Measurements from ENCODE around the gene UNC13C.

Gene UNC13C

GRCh38 chr15:54026891-54027290 lies 48.6 kb downstream of the UNC13C start:
- no peak for DNase-seq

- DNase-seq = no peak
Measured at GRCh38 chr15:54029081-54029480, 50.8 kb downstream of the UNC13C start.

- no peak for DNase-seq
Measured at GRCh38 chr15:54032066-54032465, 53.8 kb downstream of the UNC13C start.

- no peak for DNase-seq
Measured at GRCh38 chr15:54033356-54033860, 55.2 kb downstream of the UNC13C start.

GRCh38 chr15:54033869-54034458 lies 55.7 kb downstream of the UNC13C start:
- no peak for DNase-seq

- no peak for DNase-seq
Measured at GRCh38 chr15:54035616-54036015, 57.4 kb downstream of the UNC13C start.

- DNase-seq = no peak
Measured at GRCh38 chr15:54045397-54045796, 67.2 kb downstream of the UNC13C start.

GRCh38 chr15:54046093-54046492 lies 67.9 kb downstream of the UNC13C start:
- DNase-seq = no peak

GRCh38 chr15:54064365-54064764 lies 86.1 kb downstream of the UNC13C start:
- DNase-seq = no peak

- no peak for DNase-seq
Measured at GRCh38 chr15:54066403-54066802, 88.2 kb downstream of the UNC13C start.

- DNase-seq = no peak
Measured at GRCh38 chr15:54082836-54083492, 104.7 kb downstream of the UNC13C start.

GRCh38 chr15:54083501-54083900 lies 105.3 kb downstream of the UNC13C start:
- no peak for DNase-seq

- DNase-seq = no peak
Measured at GRCh38 chr15:54083991-54084390, 105.8 kb downstream of the UNC13C start.

- no peak for DNase-seq
Measured at GRCh38 chr15:54088837-54089236, 110.6 kb downstream of the UNC13C start.

- no peak for DNase-seq
Measured at GRCh38 chr15:54089776-54090175, 111.5 kb downstream of the UNC13C start.

GRCh38 chr15:54091651-54092050 lies 113.4 kb downstream of the UNC13C start:
- no peak for DNase-seq

GRCh38 chr15:54094661-54095060 lies 116.4 kb downstream of the UNC13C start:
- no peak for DNase-seq

- DNase-seq = no peak
Measured at GRCh38 chr15:54097019-54097418, 118.8 kb downstream of the UNC13C start.

GRCh38 chr15:54099010-54099409 lies 120.8 kb downstream of the UNC13C start:
- DNase-seq = no peak

- DNase-seq = no peak
Measured at GRCh38 chr15:54101664-54102270, 123.5 kb downstream of the UNC13C start.

GRCh38 chr15:54102704-54103103 lies 124.5 kb downstream of the UNC13C start:
- no peak for DNase-seq

- DNase-seq = no peak
Measured at GRCh38 chr15:54109014-54109413, 130.8 kb downstream of the UNC13C start.

- DNase-seq = no peak
Measured at GRCh38 chr15:54119051-54119450, 140.8 kb downstream of the UNC13C start.

GRCh38 chr15:54120949-54121463 lies 142.8 kb downstream of the UNC13C start:
- DNase-seq = no peak

Measured in activated CD4-positive, alpha-beta T cell treated with anti-CD3 and anti-CD28 coated beads, Interleukin-2, amount 50 U/mL, for 48 hours (primary cell).